K562 treated with DMSO at 1 percent for 4 hours (cell line): ENCODE data around the gene CSNK1E. TPM values are rescaled to one million over a fixed set of nuclear protein-coding genes. Genes with fewer than 3 reads are reported as not detected.

ENCODE experiments used
- total RNA-seq: library from RNA; unstranded; fragments of 300-600 nt; gene quantifications from 2 replicates; pipeline ENCODE4 v1.2.3, GENCODE V29; 2022; ENCODE audit not compliant: insufficient read depth

The CSNK1E gene
- total RNA-seq, result 53.5 and 62.2 TPM in 2 replicates

DNA sequence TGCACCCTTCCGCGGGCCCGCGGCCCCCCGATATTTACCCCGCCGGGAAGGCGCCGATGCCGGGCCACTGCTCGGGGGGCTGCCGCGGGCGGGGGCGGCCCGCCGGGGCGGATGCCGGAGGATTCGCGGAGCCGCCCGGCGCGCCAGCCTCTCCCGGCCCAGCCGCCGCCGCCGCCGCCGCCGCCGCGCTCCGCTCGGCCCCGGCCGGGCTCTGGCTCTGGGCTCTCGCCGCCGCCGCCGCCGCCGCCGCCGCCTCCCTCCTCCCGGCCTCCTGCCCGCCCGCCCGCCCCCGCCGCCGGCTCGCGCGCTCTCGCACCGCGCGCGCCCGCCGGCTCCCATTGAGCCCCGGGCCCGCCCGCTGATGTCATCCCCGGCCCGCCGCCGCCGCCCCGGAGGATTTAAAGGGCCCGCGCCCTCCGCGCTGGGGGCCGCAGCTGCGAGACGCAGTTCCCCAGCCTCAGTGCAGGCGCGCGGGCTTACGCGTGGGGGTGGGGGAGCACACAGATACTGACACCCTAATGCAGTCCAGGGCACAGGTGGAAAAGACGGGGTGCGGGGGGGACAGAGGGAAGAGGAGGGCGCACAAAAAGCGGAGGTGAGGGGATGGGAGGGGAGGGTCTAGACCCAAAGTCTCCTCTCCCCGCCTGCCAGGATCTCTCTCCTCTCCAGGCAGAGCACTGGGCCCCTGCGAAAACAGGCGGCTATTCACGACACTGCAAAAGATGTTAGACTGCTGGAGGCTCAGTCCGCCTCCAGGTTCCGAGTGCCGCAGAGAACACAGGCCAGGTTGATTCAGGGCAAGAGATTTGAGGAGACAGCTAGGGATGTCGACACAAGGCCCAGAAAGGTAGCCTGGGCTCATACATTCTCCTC lies at the start of gene CSNK1E:
CSNK1E (minus strand) TSS at position 312 of the 873 bp plus-strand sequence. CDS start 3,276 bp downstream, outside the sequence.

DNA sequence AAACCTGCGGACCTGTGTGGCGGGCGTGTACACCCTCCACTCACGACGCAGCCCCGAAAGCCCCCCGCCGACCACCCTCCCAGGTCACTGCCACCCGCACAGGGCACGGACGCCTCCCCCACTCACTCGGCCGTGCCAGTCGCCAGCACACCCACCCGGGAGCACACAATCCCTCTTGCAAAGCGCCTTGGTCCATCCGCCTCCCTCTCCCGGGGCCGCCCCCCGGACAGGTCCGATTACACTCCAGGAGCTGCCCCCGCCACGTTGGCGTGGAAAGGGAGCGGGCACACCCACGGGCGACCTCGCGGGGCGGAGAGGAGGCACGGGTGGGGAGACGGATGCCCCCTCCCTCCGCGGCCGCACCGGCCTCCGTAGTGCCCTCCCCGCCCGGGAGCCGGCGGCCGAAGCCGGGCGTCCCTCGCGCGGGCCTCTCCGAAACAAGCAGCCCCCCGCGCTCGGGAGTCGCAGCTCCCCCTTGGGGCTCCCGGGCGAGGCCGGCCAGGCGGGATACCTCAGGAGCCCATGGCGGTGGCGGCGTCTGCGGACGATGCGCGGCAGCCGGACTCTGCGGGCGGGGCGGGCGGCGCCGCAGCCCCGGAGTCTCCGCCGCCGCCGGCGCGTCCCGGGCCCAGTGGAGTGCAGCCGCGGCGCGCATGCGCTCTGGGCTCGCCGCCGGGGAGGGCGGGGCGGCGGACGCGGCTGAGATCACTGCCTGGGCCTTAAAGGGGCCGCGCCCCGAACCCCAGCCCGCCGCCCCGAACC lies 44.7 kb downstream of the CSNK1E start, which contains the start of gene TMEM184B:
TMEM184B (minus strand) TSS at position 638 of the 762 bp plus-strand sequence. CDS start 25,049 bp downstream, outside the sequence.

Other genes with a start within 250 kb of the CSNK1E start
- not detected in 2 replicates for gene SLC16A8, start 233.2 kb downstream of the CSNK1E start, total RNA-seq
- not detected in 2 replicates for gene BAIAP2L2, start 206.7 kb downstream of the CSNK1E start, total RNA-seq
- gene PLA2G6, start 135.6 kb downstream of the CSNK1E start, total RNA-seq, result 3.3 and 5.4 TPM in 2 replicates
- gene MAFF, start 115.4 kb downstream of the CSNK1E start, total RNA-seq, result 9.9 and 11.5 TPM in 2 replicates
- 24.8 and 29.0 TPM in 2 replicates for gene TMEM184B, start 44.4 kb downstream of the CSNK1E start, total RNA-seq
- gene KCNJ4, start 137.8 kb upstream of the CSNK1E start, total RNA-seq, result 0.50 TPM in 1 of 2 replicates, not detected in the other
- 19.1 and 24.7 TPM in 2 replicates for gene KDELR3, start 150.7 kb upstream of the CSNK1E start, total RNA-seq
- 88.7 and 121 TPM in 2 replicates for gene DDX17, start 188.9 kb upstream of the CSNK1E start, total RNA-seq